GM08714 (cell line): Measurements from ENCODE around the gene STK26.
"Not testable (repeated sequence)": the region's sequence is repeated elsewhere in the genome, so short reads cannot be mapped to it uniquely, and the experiment has no call there.

Experiments used
- H3K4me3 ChIP-seq: fragments of 200-500 bp; sonication (Bioruptor generic); 2 replicates; pipeline ENCODE4 v1.5.1; 2014; ENCODE audit warnings: mild to moderate bottlenecking, low read length, inconsistent platforms
- ZNF274 ChIP-seq: IDR thresholded peaks from 2 replicates; pipeline ENCODE4 v1.6.1; 2012; ENCODE audit warnings: mild to moderate bottlenecking, low read depth, low read length

The STK26 gene

GRCh38 chrX:132022967-132023895 lies at the start of gene STK26:
STK26 (plus strand) TSS chrX:132023302; CDS start chrX:132023618, 316 bp downstream.
- TF ChIP-seq ZNF274, result no peak
- peak within 1 kb of the TSS; percentile 81 for H3K4me3 ChIP-seq

GRCh38 chrX:131975851-131976250 lies 47.3 kb upstream of the STK26 start:
- TF ChIP-seq ZNF274, result no peak
- no peak overlapping the region for H3K4me3 ChIP-seq

DNA sequence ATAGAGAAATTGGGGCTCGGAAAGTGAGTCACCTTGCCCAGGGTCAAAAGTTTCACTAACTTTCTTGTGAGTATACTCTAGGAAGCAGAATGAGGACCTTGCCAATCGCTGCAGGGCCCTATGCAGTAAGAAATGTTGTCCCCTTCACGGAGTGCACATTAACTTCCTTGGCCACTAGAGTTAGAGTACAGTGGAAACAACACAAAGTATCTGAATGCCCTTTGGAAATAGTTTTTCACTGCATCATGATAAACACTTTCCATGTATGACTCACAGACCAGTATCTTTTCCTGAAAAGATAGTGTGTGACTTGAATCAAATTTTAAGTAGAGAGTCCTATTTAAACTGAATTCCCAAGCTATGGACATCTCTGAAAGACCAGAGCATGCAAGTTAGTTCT lies 45.5 kb upstream of the STK26 start:
- H3K4me3 ChIP-seq, result no peak overlapping the region
- no peak for TF ChIP-seq ZNF274

GRCh38 chrX:131979116-131979515 lies 44.0 kb upstream of the STK26 start:
- H3K4me3 ChIP-seq, result no peak overlapping the region
- TF ChIP-seq ZNF274, result no peak

- H3K4me3 ChIP-seq, result no peak overlapping the region
- no peak for TF ChIP-seq ZNF274
These were observed 37.5 kb upstream of the STK26 start for GRCh38 chrX:131985526-131986049.

DNA sequence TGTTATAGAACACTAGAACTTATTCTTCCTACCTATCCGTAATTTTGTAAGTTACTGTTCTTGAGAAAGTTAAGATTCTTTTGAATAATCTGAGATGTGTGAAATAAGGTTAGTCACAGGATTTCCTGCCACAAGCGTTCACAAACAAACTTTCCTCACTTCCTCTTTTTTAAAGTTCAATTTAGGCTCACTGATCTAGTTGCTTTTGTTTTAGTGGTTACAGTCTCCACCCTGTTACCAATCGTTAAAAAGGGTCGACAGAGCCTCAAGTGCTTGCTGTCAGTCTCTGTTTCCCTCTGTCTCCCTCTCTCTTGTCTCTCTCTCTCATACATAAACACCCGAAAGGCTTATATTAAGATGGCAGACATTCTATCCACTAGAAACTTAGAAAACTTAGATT lies 35.9 kb upstream of the STK26 start:
- H3K4me3 ChIP-seq, result no peak overlapping the region
- no peak for TF ChIP-seq ZNF274

- H3K4me3 ChIP-seq, result no peak overlapping the region
- TF ChIP-seq ZNF274, result no peak
These were observed 34.9 kb upstream of the STK26 start for GRCh38 chrX:131988236-131988635.

GRCh38 chrX:132001127-132001526 lies 22.0 kb upstream of the STK26 start:
- H3K4me3 ChIP-seq, result no peak overlapping the region
- no peak for TF ChIP-seq ZNF274

DNA sequence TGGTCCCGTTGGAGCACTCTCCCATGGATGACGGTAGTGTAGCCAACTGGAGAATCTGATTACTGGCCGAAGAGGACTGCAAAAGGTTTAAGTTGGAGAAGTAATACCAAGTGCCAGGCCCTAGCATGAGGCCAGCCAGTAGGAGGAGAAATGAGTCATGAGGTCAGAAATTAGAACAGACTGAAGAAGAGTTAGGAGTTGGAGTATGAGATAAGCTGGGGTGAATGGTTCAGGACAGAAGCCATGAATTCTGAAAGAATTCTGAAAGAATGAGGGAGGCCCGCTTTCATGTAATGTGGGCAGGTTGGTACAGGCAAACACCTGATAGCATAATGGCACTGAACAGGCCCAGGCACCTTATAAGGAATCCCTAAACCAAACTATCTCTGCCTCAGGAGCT lies 18.4 kb upstream of the STK26 start:
- H3K4me3 ChIP-seq, result no peak overlapping the region
- TF ChIP-seq ZNF274, result no peak

DNA sequence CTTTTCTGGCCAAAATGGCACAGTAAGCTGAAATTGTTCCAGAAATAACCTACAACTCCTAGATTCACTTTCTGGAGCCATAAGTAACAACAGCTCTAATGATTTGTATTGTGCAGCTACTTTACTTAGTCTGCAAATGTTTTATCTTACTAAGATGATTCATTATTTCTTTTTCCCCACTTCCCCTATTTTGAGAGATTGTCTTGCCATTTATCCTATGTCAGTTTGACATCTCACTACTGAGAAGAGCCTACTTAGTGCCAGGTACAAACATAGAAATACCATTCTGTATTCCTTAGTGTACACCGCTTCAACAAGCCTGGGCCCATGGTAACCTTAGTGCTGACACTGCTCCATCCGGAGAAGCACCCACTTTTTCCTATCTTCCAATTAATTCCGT lies 13.8 kb upstream of the STK26 start:
- TF ChIP-seq ZNF274, result no peak

DNA sequence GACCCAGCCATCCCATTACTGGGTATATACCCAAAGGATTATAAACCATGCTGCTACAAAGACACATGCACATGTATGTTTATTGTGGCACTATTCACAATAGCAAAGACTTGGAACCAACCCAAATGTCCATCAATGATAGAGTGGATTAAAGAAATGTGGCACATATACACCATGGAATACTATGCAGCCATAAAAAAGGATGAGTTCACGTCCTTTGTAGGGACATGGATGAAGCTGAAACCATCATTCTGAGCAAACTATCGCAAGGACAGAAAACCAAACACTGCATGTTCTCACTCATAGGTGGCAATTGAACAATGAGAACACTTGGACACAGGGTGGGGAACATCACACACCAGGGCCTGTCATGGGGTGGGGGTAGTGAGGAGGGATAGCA lies 12.9 kb upstream of the STK26 start:
- not testable (repeated sequence) for H3K4me3 ChIP-seq

More for the DNA sequence above, 13.8 kb upstream of the STK26 start:
- no peak overlapping the region for H3K4me3 ChIP-seq

DNA sequence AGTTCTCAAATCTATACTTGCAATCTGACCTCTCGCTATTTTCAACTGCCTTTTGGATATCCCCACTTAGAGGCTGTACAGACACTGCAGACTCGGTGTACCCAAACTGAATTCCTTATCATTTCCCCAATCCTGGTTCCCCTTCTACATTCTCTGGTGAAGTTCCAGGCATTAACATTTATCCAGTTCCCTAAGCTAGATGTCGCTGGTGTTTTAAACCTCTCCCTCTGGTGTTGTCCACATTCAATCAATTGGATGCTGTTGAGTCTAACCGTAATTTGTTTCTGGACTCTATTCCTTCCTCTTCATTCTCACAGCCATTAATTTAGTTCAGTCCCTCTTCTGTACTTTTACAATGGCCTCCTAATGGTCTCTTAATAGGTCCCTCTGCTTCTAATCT lies 7.2 kb upstream of the STK26 start:
- no peak for TF ChIP-seq ZNF274
- H3K4me3 ChIP-seq, result no peak overlapping the region

- H3K4me3 ChIP-seq, result no peak overlapping the region
- TF ChIP-seq ZNF274, result no peak
These were observed 6.3 kb upstream of the STK26 start for GRCh38 chrX:132016628-132017430.

DNA sequence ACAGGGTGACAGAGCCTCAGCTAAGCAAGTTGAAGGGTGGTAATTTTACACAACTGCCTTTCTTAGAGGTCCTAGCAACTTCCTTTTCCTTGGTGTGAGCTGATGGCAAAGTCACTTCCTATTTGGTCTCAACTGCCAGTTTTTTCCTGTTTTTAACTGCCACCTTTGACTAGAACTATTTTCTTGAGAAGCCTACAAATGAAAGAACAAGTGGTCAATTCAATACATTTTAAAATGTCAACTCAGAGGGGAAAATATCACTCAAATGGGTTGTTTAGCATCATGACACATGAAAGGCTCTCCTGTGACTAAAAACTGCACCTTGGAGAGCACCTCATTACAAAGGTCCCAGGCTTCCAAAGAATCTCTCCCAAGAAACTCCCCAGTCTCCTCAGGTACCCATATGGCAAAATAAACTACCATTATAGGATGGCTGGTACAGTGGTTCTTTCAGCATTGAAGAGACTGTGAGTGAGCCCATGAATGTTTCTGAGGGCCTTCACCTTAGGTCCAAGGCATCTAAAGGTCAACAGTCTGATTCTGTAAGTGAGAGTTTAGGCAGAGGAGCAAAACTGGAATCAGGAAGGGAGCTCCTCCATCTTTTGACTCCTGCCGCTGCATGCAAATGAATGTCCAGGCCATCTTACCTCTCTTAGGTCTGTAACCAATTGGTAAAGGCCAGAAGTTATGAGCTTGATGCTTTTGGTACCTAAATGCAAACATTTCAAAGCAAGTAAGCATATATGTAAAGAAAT lies 5.5 kb upstream of the STK26 start:
- H3K4me3 ChIP-seq, result no peak overlapping the region
- no peak for TF ChIP-seq ZNF274
